MM.1S (cell line): Measurements from ENCODE around the gene ZNHIT1.

Source experiments
- DNase-seq: peaks from one replicate; pipeline ENCODE4 v3.0.0-alpha.2; 2015
- H2AFZ ChIP-seq: fragments of 300-600 bp; sonication (generic); 2 replicates; pipeline ENCODE4 v1.6.0; 2016; ENCODE audit warnings: antibody characterized with exemption, low read length
- H3F3A ChIP-seq: fragments of 300-600 bp; sonication (generic); 2 replicates; pipeline ENCODE4 v1.6.1; 2016; ENCODE audit warnings: mild to moderate bottlenecking, antibody characterized with exemption, low read length, moderate library complexity, mixed read lengths; ENCODE audit not compliant: insufficient read depth
- H3K27ac ChIP-seq: fragments of 300-600 bp; sonication (generic); 2 replicates; pipeline ENCODE4 v1.5.1; 2016; ENCODE audit warnings: mild to moderate bottlenecking, low read length
- H3K27me3 ChIP-seq: fragments of 300-600 bp; sonication (generic); replicated peaks from 2 replicates; pipeline ENCODE4 v1.6.0; 2016; ENCODE audit warnings: low read length; ENCODE audit not compliant: insufficient read depth
- H3K36me3 ChIP-seq: fragments of 300-600 bp; sonication (generic); replicated peaks from 2 replicates; pipeline ENCODE4 v1.6.1; 2016; ENCODE audit warnings: mild to moderate bottlenecking, low read length, mixed read lengths; ENCODE audit not compliant: insufficient read depth
- H3K4me1 ChIP-seq: fragments of 300-600 bp; sonication (generic); 2 replicates; pipeline ENCODE4 v1.6.1; 2016; ENCODE audit warnings: low read length, mixed read lengths
- H3K4me2 ChIP-seq: fragments of 300-600 bp; sonication (generic); 2 replicates; pipeline ENCODE4 v1.6.0; 2016; ENCODE audit warnings: low read depth, low read length
- H3K4me3 ChIP-seq: fragments of 300-600 bp; sonication (generic); 2 replicates; pipeline ENCODE4 v1.5.1; 2016; ENCODE audit warnings: low read length, mixed read lengths
- H3K79me2 ChIP-seq: fragments of 300-600 bp; sonication (generic); 2 replicates; pipeline ENCODE4 v1.6.1; 2016; ENCODE audit warnings: mixed run types, low read length, mixed read lengths
- H3K9ac ChIP-seq: fragments of 300-600 bp; sonication (generic); 2 replicates; pipeline ENCODE4 v1.6.1; 2016; ENCODE audit warnings: low read length, mixed read lengths
- H3K9me2 ChIP-seq: fragments of 300-600 bp; sonication (generic); replicated peaks from 2 replicates; pipeline ENCODE4 v1.6.1; 2016; ENCODE audit warnings: mild to moderate bottlenecking, low read length, mixed read lengths; ENCODE audit not compliant: insufficient read depth
- H3K9me3 ChIP-seq: fragments of 300-600 bp; sonication (generic); replicated peaks from 2 replicates; pipeline ENCODE4 v1.6.1; 2016; ENCODE audit warnings: mild to moderate bottlenecking, low read length, mixed read lengths; ENCODE audit not compliant: insufficient read depth
- H4K20me1 ChIP-seq: fragments of 300-600 bp; sonication (generic); 2 replicates; pipeline ENCODE4 v1.6.1; 2016; ENCODE audit warnings: mild to moderate bottlenecking, low read length, moderate library complexity, mixed read lengths; ENCODE audit not compliant: insufficient read depth
- EZH2 ChIP-seq: fragments of 300-600 bp; sonication (generic); optimal IDR thresholded peaks from 2 replicates; pipeline ENCODE3; 2017; ENCODE audit warnings: low read depth, mild to moderate bottlenecking, antibody characterized with exemption, low read length, mixed read lengths
- EZH2phosphoT487 ChIP-seq: fragments of 300-600 bp; sonication (generic); IDR thresholded peaks from 2 replicates; pipeline ENCODE4 v1.6.1; 2018; ENCODE audit warnings: antibody characterized with exemption, low read length
- TF ChIP-seq, protein P1 (sequence below): fragments of 300-600 bp; sonication (generic); IDR thresholded peaks from 2 replicates; pipeline ENCODE4 v1.5.1; 2016; ENCODE audit warnings: antibody characterized with exemption, low read length, mixed read lengths

The ZNHIT1 gene

DNA sequence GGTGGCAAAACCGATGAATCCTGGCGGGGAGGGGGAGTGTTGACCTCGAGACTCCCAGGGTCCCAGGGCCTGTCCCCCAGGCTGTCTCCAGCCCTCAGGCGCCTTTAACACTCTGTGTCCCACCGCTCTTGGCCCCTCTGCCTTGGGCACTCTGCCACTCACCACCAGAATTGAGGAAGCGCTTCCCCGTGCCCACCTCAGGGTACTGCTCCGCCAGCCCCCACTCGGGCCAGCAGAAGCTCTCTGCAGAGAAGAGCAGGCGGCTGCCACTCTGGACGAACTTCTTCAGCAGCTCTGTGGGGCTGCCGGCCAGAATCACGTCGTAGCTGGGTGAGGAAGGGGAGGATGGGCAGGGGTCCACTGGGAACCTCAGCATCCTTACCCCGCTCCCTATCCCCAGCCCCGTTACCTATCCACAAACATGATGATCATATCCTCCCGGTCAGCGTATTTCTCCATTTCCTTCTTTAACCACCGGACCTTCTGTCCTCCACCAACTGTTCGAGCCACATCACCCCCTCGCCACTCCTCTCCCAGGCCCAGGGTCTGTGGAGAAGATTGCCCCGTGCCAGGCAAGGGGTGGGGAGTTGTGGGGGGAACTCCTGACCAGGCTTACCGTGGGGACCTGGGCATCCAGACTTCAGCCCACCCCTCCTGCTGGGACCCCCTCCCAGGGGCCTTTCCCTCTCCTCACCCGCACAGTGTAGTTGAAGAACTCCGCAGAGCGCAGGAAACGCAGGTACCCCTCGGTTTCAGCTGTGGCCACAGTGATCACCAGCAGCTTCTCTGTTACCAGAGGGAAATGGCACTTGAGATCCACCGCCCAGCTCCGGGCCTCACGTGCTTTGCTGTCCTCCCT lies 1.7 kb upstream of the ZNHIT1 start:
- Histone ChIP-seq H3K27me3 (no peaks in the 10 kb centered on the region), H3K9ac (peak overlapping the region; percentile 71; the same call in 1 of the 2 replicates), H3K4me1 (0 out of 2 replicates have a peak, but pooled peaks cover 6% of the 10 kb centered on the region), H3K4me2 (peak overlapping the region; percentile 80), H3K36me3 (no peaks in the 10 kb centered on the region), H3F3A (peaks cover 3% of the 10 kb centered on the region; the same call in 1 of the 2 replicates), H3K27ac (no peak overlapping the region), H2AFZ (peak overlapping the region; percentile 74), H3K9me3 (no peaks in the 10 kb centered on the region), H3K4me3 (peak overlapping the region; percentile 84), H3K79me2 (peaks cover 38% of the 10 kb centered on the region), H3K9me2 (no peaks in the 10 kb centered on the region), H4K20me1 (no peaks in the 10 kb centered on the region)
- TF ChIP-seq EZH2phosphoT487 (no peak), EZH2 (no peak)
- TF ChIP-seq, protein P1, sequence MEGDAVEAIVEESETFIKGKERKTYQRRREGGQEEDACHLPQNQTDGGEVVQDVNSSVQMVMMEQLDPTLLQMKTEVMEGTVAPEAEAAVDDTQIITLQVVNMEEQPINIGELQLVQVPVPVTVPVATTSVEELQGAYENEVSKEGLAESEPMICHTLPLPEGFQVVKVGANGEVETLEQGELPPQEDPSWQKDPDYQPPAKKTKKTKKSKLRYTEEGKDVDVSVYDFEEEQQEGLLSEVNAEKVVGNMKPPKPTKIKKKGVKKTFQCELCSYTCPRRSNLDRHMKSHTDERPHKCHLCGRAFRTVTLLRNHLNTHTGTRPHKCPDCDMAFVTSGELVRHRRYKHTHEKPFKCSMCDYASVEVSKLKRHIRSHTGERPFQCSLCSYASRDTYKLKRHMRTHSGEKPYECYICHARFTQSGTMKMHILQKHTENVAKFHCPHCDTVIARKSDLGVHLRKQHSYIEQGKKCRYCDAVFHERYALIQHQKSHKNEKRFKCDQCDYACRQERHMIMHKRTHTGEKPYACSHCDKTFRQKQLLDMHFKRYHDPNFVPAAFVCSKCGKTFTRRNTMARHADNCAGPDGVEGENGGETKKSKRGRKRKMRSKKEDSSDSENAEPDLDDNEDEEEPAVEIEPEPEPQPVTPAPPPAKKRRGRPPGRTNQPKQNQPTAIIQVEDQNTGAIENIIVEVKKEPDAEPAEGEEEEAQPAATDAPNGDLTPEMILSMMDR = no peak
- no peak for DNase-seq

DNA sequence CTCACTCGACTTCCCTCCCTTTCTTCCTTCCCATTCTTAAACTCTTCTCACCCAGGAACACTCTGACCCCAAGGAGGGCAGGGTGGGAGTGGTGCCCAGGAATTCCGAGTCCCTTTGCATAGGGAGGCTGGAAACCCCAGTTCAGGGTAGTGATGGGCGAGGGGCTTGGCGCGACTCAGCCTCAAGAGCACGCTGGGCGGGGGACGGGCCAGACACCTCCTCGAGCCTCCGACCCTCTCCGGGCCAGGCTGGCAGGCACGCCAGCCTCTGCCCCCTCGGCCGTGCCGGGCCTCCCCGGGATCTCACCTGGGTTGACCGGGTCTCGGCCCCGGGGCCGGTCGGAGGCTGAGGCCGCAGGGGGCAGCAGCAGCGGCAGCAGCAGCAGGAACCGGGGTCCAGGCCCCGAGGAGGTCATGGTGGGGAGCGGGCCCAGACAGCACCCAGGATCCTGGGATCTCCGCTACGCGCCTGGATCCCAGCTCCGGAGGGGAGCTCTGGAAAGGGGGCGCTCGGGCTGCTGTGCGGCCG lies 1.0 kb upstream of the ZNHIT1 start:
- H3K9me2 ChIP-seq = no peaks in the 10 kb centered on the region
- no peaks in the 10 kb centered on the region for H4K20me1 ChIP-seq
- H3K9me3 ChIP-seq = no peaks in the 10 kb centered on the region
- H3K36me3 ChIP-seq = no peaks in the 10 kb centered on the region
- peak overlapping the region; percentile 71; the same call in 1 of the 2 replicates for H3K9ac ChIP-seq
- H3K4me2 ChIP-seq = peak overlapping the region; percentile 80
- peak overlapping the region; percentile 74 for H2AFZ ChIP-seq
- H3K79me2 ChIP-seq = peaks cover 44% of the 10 kb centered on the region
- no peaks in the 10 kb centered on the region for H3K27me3 ChIP-seq
- no peak overlapping the region for H3K27ac ChIP-seq
- H3F3A ChIP-seq = peaks cover 3% of the 10 kb centered on the region; the same call in 1 of the 2 replicates
- H3K4me1 ChIP-seq = 0 out of 2 replicates have a peak, but pooled peaks cover 6% of the 10 kb centered on the region
- DNase-seq = no peak
- TF ChIP-seq EZH2 (no peak), EZH2phosphoT487 (no peak)
- TF ChIP-seq, protein P1 = peak; percentile 20; the same call in 1 of the 2 replicates
- H3K4me3 ChIP-seq = peak overlapping the region; percentile 84

- H3K4me2 ChIP-seq = peak overlapping the region; percentile 80
- no peaks in the 10 kb centered on the region for H3K36me3 ChIP-seq
- H3K79me2 ChIP-seq = peaks cover 44% of the 10 kb centered on the region
- H2AFZ ChIP-seq = peak overlapping the region; percentile 75
- no peaks in the 10 kb centered on the region for H3K9me2 ChIP-seq
- no peaks in the 10 kb centered on the region for H3K27me3 ChIP-seq
- TF ChIP-seq, protein P1 = no peak
- TF ChIP-seq EZH2phosphoT487 (no peak), EZH2 (no peak)
- no peaks in the 10 kb centered on the region for H3K9me3 ChIP-seq
- H4K20me1 ChIP-seq = no peaks in the 10 kb centered on the region
- 0 out of 2 replicates have a peak, but pooled peaks cover 6% of the 10 kb centered on the region for H3K4me1 ChIP-seq
- peak overlapping the region; percentile 71 for H3K9ac ChIP-seq
- peaks cover 3% of the 10 kb centered on the region; the same call in 1 of the 2 replicates for H3F3A ChIP-seq
- no peak overlapping the region for H3K27ac ChIP-seq
- H3K4me3 ChIP-seq = peak overlapping the region; percentile 84
- DNase-seq = no peak
These were observed 516 bp downstream of the ZNHIT1 start for GRCh38 chr7:101218236-101219125.
